GM19035 (cell line): ENCODE measurements around the gene TNRC18.

ENCODE experiments used
- ATAC-seq: cut with Tn5 transposase; IDR thresholded peaks from one replicate; pipeline ENCODE4 v1.9.1; 2021; ENCODE audit not compliant: unreplicated experiment

Gene TNRC18

DNA sequence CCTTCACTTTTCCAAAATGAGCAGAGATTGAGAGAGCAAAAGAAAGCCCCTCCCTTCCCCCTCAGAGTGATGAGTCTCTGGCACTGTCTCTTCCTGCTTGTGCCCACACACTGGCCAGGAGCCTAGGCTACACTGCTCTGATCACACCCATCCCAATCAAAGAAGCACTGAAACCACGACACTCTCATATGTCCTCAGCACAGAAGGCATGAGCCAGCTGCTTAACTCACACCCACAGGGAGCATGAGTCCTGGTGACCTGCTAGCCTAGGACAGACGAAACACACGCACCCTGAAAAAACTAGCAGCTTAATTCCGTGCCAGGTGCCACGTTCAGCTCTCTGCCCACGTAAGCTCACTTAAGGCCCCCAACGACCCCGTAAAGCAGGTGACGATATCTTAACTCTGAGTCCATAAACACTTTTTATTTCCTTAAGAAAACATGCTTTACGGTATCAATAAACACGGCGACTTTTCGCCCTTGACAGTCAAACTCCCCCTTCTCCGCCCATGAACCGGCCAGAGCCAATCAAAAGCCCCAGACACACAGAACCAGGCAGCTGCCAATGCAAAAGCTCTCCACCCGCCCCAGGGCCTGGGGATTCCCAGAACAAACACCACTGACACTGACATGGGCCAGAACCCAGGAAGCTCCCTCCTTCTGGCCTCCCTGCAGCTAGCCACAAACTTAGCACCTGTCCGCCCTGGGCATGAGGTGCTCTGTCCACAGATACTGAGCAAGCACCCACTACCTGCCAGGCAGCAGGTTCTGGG, 69.0 kb downstream of the TNRC18 start:
- no peak for ATAC-seq

DNA sequence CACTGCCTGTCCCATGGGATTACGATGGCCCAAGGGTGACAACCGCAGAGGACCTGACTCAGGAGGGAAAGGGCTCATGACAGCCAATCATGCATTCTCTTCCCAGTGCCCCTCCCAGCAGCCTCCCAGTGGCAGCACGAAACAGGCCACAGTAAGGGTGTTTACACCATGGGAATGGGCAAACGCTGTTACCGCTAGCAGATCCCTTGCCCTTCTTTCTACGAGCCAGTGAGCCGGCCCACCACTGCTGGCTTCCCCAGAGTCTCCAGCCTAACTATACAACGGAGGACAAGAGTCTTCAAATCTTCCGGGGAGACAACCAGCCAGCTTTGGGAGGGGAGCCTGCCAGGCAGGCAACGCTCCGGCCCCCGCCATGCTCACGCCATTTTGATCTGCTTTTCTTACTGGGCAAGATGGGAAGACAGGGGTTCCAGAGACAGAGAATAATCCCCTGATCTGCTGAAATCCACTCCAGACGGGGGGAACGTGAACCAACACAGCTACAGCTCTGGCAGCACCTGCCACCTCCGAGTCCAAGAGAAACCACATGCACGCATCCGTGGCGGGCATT, 71.1 kb downstream of the TNRC18 start:
- ATAC-seq = no peak

DNA sequence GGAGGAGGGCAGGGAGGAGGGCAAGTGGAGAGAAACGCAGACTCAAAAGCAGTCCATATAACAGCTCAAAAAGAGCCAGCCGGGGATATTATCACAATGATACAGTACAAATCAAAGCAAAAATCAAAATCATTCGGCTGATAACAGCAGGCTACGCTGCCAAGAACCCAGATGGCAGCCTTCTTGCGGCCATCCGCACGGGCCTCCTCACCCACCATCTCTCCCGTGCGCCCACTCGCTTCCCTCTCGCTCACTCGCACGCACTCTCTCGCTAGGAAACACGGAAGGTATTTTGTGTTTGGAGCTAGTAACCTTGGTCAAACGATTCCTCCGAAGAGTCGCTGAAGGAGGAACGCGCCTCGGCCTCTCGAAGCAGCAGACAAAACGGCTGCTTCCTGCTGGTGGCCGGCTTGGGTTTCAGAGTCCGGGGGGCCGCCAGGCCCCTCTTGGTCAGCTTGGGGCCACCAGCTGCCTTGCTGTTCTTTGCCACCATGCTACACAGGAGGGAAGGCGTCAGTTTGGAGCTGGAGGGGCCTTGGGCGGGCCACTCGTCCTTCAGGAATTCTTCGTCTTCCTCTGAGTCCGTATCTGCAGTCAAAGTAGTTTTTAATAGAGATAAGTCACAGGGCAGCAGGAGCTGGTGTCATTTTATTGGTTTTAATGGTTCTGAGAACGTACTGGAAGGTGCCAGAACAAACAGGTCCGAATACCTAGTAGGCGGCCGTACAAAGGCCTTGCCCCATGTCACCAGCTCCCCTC, 71.9 kb downstream of the TNRC18 start:
- ATAC-seq = no peak

DNA sequence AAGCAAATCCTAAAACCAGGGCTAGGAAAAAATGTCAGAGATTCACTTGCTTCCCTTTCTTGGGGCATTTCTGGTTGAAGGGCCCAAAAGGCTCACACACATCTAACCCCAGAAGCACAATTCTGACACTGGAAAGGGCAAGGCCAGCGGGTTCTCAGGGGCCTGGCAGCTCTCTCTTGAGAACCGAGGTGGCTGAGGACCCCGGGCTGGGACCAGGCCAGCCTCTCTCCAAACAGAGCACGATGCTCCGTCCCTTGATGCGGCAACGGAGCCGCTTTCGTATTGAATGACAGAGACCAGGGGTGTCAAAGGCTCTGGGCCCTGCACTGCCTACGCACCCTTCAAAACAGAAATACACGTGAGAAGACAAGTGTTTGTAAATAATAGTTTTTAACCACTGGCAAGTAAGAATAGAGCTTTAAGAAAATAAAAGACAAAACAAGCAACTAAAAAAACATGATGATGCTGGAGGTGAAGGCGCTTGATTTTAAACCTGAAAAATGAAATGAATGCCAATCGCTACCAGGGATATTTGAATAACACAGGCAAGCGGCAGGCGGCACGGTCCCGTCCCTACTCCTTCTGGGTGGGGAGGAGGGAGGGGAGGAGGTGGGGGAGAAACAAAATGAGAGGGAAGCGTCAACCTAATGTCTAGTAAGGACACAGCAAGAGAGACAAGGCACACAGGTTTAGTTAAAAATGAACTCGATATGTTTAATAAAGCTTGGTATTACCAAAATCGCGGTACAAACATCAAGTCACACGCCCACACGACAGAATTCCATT, 72.8 kb downstream of the TNRC18 start:
- ATAC-seq = no peak

DNA sequence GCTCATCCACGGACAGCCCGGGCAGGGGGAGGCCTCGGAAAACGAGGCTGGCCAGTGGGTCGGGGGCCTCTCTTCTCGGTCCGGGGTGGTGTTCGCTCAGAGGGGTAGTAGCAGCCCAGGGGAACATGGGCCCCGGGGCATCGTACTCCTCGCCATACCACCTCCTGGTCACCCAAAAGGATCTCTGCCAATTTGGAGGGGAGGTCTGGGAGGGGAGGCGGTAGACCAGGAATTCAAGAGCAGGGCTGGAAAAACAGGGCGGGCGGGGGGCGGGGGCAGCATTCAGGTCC, 73.5 kb downstream of the TNRC18 start:
- ATAC-seq = no peak

DNA sequence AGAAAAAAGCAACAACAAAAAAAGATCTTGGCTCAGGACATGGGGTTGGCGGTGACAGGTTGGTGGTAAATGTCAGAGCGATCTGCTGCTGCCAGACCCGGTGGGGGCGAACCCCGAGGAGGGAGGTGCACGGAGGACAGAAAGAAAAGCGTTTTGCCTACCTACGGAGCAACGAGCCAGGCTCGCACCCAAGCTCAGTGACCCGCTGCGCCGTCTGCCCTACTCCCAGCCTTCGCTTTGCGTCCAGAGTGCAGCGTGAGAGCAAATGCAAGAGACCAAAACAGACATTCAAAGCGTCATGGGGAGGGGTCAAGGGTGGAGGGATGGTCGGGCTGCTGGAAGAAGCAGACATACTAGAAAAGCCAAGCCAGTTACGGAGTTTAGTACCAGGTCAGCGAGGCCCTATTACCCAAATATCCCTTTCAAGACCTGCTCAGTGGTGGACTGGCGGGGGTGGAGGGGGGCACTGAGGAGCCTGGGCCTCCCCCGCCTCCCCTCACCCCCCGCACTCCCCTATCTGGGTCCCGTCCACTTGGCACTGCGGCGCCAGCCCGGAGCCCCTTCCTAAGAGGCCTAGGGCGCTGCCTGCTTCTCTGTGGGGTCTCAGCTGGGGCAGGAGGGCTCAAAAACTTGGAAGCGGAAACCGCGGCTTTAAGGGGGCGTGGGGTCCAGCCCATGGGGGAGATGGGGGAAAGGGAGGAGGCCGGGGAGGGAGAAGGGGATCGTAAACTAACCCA, 74.0 kb downstream of the TNRC18 start:
- no peak for ATAC-seq

DNA sequence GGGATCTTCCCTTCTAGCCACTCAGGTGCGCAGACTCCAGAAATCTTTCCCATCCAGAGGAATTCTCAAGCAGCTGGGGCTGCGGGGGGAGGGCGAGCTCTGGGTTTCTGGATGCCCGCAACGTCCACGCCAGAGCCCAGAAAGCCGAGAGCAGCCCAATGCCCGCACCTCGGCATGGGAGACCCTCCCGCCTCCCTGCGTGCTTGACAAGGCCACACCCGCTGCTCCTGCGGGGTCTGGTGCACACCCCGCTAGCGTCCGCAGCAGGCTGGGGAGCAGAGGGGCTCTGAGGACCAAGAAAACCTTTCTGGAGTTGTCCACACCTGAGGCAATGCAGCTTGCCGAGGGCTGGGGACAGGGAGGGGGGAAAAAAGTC, 74.6 kb downstream of the TNRC18 start:
- ATAC-seq = no peak

DNA sequence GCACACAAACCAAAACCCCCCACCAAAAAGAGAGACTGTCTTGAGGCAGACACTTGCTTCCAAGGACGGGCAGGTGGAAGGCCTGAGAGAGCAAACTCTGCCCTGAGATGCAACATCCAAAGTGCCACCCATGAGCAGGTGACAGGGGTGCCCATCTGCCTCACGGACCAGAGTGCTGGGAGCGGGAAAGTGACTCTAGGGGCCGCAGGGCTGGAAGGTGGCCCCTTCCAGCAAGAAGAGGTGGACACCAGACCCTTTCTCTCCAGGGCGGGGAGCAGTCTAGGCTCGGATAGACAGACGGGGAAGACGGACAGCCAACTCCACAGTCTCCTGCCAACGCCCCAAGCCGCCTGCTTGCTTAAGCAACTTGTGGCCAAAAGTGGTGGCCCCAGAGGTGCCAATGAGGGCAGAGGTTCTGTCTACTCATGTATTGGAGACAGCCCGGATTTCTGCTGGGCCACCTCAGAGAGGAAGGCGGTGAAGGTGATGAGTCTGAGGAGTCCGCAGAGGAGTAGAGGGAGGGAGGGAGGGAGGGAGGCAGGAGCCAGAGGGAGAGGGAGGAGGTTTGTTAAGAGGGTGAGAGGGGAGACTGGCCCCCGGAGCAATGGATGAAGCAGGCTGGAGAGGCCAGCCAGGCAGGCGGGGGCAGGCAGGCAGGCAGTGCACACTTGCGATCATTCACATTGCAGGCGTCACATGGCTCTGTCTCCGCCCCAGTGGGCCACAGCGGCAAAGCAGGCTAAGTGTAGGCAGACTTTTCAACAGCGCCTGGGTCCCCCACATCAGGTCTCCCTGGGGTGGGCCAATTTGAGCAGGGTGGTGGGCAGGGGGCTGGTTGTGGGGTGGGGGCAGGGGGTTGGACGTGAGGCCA, 75.3 kb downstream of the TNRC18 start:
- no peak for ATAC-seq

DNA sequence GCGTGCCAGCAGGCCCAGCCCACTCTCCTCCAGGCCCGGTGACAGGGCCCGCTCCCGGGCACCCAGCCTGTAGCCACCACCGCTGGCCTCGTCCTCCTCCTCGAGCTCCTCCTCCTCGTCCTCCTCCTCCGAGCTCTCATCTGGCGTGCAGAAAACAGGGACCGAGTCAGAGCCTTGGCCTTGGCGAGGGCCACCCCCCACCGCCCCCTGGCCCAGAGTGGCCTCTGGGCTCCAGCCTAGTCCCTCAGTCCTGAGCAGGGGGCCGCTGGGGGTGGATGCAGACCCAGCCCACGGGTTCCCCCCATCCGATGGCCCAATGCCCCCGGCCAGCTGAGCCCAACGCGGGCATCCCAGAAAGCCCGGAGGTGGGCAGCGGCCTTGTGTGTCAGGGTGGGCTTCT, 78.0 kb downstream of the TNRC18 start:
- no peak for ATAC-seq

DNA sequence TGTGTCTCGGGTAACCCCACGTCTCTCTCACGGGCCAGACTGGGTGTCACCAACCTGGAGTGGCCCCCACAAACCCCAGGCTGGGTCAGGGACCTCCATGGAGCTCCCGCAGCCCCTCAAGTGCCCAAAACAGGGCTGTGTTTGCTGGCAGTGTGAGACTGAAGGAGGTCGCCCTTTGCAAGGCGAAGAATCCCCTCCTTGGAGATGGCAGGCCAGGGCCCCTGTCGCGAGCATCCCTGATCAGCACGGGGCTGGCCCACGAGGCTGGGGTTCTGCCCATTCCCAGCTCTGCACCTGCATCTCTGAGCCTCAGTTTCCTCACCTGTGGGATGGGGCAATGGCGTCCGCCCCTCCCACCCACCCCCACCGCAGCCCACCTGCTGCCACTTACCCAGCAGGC, 78.5 kb downstream of the TNRC18 start:
- no peak for ATAC-seq

DNA sequence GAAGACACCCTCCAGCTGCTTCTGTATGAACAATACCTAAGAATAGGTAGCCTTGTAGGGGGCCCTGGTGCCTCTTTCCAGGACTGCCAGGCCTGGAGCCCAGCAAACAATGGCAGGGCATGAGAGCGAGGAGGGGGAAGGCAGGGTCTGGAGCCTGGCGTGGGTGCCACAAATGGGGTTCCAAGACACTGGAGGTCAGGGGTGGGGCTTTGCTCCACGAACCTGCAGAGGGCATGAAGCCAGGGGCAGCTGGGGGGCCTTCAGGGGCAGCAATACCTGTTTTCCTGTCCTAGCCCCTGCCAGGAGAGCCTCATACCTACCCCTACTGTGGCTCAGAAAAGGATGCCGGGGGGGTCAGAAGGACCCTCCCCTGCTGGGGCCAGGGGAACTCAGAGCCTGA, 79.3 kb downstream of the TNRC18 start:
- no peak for ATAC-seq

DNA sequence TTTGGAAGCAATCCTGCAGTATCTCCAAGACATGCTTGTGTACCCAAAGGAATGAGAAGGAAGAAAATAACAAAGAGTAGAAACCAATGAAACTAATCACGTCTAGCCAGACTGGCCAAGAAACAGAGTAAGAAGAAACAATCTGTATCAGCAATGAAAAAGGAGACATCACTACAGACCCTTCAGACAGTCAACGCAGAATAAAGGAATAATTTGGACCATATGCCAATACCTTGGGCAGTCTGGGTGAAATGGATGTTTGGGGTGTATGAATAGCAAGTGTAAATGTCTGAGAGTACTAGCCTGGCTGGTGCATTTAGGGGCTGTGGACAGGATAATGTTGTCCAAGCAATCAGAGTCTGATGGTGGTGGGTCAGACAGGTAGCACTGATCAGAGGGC, 79.8 kb downstream of the TNRC18 start:
- no peak for ATAC-seq

DNA sequence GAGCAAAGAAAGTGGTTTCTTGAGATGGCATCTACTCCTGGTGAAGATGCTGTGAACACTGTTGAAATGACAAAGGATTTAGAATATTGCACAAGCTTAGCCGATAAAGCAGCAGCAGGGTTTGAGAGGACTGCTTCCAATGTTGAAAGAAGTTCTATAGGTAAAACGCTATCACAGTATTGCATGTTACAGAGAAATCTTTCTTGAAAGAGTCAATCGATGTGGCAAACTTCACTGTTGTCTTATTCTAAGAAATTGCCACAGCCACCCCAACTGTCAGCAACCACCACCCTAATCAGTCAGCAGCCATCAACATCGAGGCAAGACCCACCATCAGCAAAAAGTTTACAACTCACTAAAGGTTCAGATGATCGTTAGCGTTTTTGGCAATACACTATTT, 81.0 kb downstream of the TNRC18 start:
- no peak for ATAC-seq

DNA sequence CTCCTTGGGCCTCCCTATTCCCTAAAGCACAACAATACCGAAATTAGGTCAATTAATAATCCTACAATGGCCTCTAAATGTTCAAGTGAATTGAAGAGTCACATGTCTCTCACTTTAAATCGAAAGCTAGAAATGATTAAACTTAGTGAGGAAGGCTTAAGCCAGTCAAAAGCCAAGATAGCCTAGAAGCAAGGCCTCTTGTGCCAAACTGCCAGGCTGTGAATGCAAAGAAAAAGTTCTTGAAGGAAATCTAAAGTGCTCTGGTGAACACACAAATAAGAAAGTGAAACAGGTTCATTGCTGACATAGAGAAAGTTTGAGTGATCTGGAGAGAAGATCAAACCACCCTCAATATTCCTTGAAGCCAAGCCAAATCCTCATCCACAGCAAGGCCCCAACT, 83.7 kb downstream of the TNRC18 start:
- no peak for ATAC-seq

DNA sequence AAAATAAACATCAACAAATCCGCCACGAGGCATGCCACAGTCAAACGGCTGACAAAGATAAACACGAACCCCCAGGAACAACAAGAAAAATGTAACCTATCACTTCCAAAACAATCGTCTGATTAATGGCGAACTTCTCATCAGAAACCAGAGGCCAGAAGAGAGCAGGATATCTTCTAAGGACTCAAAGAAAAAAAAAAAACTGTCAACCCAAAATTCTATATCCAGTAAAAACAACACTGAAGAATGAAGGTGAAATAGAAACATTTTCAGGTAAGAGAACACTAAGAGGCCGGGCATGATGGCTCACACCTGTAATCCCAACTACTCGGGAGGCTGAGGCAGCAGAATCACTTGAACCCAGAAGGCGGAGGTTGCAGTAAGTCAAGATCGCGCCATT, 86.6 kb downstream of the TNRC18 start:
- ATAC-seq = no peak

DNA sequence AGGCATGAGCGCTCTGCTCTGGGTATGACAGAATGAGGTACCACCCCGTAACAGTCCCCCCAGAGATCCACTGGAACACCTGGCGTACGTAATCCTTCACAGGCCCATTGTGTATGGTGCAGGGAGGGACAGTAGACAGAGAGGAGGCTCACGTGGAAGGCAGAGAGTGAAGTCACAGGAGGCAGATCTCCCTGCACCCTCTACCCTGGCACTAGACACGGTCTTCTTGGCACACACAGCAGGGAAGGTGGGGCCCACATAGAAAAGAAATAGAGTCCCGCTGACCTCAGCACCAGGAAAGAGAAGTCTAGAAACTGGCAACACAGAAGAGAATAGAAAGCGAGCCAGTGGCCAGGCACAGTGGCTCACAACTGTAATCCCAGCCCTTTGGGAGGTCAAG, 89.0 kb downstream of the TNRC18 start:
- no peak for ATAC-seq

DNA sequence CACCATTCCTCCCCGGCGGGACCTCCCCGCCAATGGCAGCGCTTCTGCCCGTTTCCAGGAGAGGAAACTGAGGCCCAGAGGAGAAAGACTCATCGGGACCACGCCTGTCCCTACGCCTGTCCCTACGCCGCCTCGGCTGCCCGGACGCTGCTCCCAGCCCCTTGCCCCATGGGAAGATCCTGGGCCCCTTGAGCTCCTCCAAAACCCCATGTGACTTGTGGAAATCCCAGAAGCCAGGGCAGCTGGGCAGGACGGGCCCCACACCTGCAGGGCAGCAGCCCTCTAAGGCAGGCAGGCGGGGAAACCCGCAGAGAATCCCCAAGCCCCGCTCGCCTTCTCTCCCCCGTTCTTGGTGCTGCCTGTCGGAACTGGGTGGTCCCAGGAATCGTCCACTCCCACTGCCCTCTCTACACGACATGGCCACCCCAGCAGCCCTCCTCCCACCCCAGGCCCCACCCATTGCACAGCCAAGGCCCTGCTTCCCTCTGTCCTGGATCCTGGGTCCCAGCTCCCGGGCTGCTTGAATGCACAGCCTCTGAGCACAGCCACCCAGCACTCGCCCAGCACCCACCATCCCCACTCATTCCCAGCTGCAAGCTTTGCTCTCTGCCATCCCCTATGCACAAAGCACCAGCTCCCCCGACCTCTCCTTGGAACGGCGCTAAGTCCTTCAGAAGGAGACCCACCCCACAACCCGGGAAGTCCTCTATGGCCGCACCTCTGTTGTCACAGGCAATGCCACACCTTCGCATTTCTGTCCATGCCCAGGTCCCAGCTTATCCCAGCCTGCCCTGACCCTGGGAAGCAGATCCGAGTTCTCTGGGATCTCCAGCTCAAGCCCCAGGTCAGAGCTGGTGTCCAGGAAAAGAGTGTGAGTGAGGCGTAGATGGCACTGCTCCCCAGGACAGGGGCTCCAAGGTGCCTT, 90.3 kb downstream of the TNRC18 start:
- ATAC-seq = no peak

DNA sequence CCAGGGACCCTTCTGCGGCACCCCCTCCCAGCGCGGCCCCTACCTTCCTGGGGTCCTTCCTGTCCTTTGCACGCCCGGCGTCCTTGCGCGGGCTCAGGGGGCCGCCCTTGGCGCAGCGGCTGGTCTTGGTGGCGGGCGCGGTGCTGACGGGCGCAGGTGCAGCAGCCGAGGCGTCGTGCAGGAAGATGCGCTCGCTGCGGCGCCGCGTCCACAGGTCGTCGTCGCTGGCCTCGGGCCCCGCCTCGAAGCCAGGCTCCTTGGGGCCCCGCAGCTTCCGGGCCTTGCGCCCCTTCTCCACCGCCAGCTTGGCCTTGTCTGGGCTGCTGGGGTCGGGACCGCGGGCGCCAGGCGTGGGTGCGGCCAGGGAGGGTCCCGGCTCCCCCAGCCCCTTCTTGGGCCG, 91.1 kb downstream of the TNRC18 start:
- no peak for ATAC-seq

DNA sequence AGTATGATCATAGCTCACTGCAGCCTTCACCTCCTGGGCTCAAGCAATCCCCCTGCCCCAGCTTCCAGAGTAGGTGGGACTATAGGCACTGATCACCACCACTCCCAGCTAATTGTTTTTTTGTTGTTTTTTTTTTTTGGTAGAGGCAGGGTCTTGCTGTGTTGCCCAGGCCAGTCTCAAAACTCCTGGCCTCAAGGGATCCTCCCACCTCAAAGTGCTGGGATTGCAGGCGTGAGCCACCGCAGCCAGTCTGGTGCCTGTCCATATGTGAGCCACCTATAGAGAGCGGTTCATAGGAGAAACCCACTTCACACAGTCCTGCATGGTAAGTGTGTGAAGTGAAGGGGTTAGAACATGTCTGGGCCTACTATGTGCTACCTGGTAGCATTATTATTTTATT, 93.3 kb downstream of the TNRC18 start:
- ATAC-seq = no peak
